Suprapubic skin (tissue), 3 donors: Measurements from ENCODE around the gene MCAT.

Source experiments
- CTCF ChIP-seq, 2 donors: fragments of 200-600 bp in 1 of 2; fragments of 450-650 bp in 1 of 2; sonication (generic) in 1 of 2; IDR thresholded peaks; one replicate each; pipeline ENCODE4 v1.5.1; 2016 to 2019; ENCODE audit warnings: antibody characterized with exemption in 2 of 2, mild to moderate bottlenecking in 1 of 2, moderate library complexity in 1 of 2
- POLR2A ChIP-seq, 2 donors: fragments of 450-650 bp; IDR thresholded peaks; one replicate each; pipeline ENCODE4 v1.6.1; 2017; ENCODE audit warnings: antibody characterized with exemption in 2 of 2, mild to moderate bottlenecking in 2 of 2, moderate library complexity in 2 of 2

- TF ChIP-seq CTCF (IDR thresholded peaks at IDR 0.05) (no peak), POLR2A (IDR thresholded peaks at IDR 0.05) (no peak)
Measured at GRCh38 chr22:43110444-43110926, 32.7 kb downstream of the MCAT start, which contains the start of gene BIK.
